Gastroesophageal sphincter (tissue), 4 donors: ENCODE measurements around the gene FLRT2. TPM values are rescaled to one million over a fixed set of nuclear protein-coding genes. Genes with fewer than 3 reads are reported as not detected.

ENCODE experiments used
- ATAC-seq: fragments of 150-250 bp; one replicate; pipeline ENCODE4 v1.9.1; 2016; ENCODE audit warnings: mild to moderate bottlenecking, moderate library complexity
- H3K27ac ChIP-seq, 4 donors: fragments of 200-600 bp; sonication (generic) in 3 of 4; 1 replicate in 3 of 4; 2 replicates in 1 of 4; pipeline ENCODE4 v1.5.1; 2016 to 2019
- H3K27me3 ChIP-seq: fragments of 200-600 bp; sonication (generic); one replicate; pipeline ENCODE4 v1.5.1; 2019
- H3K36me3 ChIP-seq, 2 donors: fragments of 200-600 bp; sonication (generic); one replicate each; pipeline ENCODE4 v1.5.1; 2019; ENCODE audit warnings: control low read depth in 1 of 2
- H3K4me1 ChIP-seq, 3 donors: fragments of 200-600 bp; sonication (generic); 1 replicate in 2 of 3; 2 replicates in 1 of 3; pipeline ENCODE4 v1.5.1; 2016 to 2019; ENCODE audit warnings: control low read depth in 2 of 3
- H3K4me3 ChIP-seq, 2 donors: fragments of 200-600 bp; sonication (generic); one replicate each; pipeline ENCODE4 v1.5.1; 2019; ENCODE audit warnings: mild to moderate bottlenecking in 1 of 2, moderate library complexity in 1 of 2
- H3K9me3 ChIP-seq, 3 donors: fragments of 200-600 bp; sonication (generic); one replicate each; pipeline ENCODE4 v1.5.1; 2017 to 2019; ENCODE audit warnings: control low read depth in 2 of 3
- EP300 ChIP-seq: sonication (generic); formaldehyde crosslinking; IDR thresholded peaks from one replicate; pipeline ENCODE4 v1.6.1; 2017; ENCODE audit warnings: antibody characterized with exemption, mild to moderate bottlenecking
- POLR2A ChIP-seq, 2 donors: fragments of 450-650 bp; IDR thresholded peaks; one replicate each; pipeline ENCODE4 v1.6.1; 2017; ENCODE audit warnings: antibody characterized with exemption in 2 of 2, mild to moderate bottlenecking in 2 of 2, moderate library complexity in 1 of 2
- POLR2AphosphoS5 ChIP-seq: sonication (generic); formaldehyde crosslinking; IDR thresholded peaks from one replicate; pipeline ENCODE4 v1.6.1; 2017; ENCODE audit warnings: antibody characterized with exemption
- WGBS, 2 donors: methylation state at CpG; one replicate each; pipeline ENCODE4 v1.1.5; 2018; ENCODE audit warnings: low coverage in 1 of 2; 5-methylcytosine and 5-hydroxymethylcytosine counted together
- total RNA-seq, 4 donors: library from RNA; depleted of rRNA; stranded (reverse); fragments of >200 nt; gene quantifications; one replicate each; pipeline ENCODE4 v1.1.0, GENCODE V29; 2016
- TF ChIP-seq, protein P1 (sequence below), 4 experiments: fragments of 200-600 bp in 2 of 4; fragments of 450-650 bp in 2 of 4; sonication (generic) in 1 of 4; IDR thresholded peaks; one replicate each; pipeline ENCODE4 v1.5.1; 2017 to 2019; ENCODE audit warnings: antibody characterized with exemption in 4 of 4, mild to moderate bottlenecking in 2 of 4, moderate library complexity in 2 of 4

FLRT2 gene
- total RNA-seq, 4 donors from 2014 or later = 9.2 to 30.8 (median 16.4) TPM

GRCh38 chr14:85487215-85487614 lies 42.7 kb upstream of the FLRT2 start:
- WGBS, 2 donors = 75 to 80% methylated on average over 2 to 4 of the region's 4 CpGs
- H3K27ac ChIP-seq = no peak overlapping the region
- no peak for ATAC-seq
- H3K4me1 ChIP-seq = no peaks in the 10 kb centered on the region
- no peaks in the 10 kb centered on the region for H3K36me3 ChIP-seq
- no peaks in the 10 kb centered on the region for H3K27me3 ChIP-seq
- no peaks in the 10 kb centered on the region for H3K9me3 ChIP-seq
- TF ChIP-seq POLR2A (IDR thresholded peaks at IDR 0.05) (no peak), POLR2AphosphoS5 (no peak), EP300 (no peak)
- TF ChIP-seq, protein P1, sequence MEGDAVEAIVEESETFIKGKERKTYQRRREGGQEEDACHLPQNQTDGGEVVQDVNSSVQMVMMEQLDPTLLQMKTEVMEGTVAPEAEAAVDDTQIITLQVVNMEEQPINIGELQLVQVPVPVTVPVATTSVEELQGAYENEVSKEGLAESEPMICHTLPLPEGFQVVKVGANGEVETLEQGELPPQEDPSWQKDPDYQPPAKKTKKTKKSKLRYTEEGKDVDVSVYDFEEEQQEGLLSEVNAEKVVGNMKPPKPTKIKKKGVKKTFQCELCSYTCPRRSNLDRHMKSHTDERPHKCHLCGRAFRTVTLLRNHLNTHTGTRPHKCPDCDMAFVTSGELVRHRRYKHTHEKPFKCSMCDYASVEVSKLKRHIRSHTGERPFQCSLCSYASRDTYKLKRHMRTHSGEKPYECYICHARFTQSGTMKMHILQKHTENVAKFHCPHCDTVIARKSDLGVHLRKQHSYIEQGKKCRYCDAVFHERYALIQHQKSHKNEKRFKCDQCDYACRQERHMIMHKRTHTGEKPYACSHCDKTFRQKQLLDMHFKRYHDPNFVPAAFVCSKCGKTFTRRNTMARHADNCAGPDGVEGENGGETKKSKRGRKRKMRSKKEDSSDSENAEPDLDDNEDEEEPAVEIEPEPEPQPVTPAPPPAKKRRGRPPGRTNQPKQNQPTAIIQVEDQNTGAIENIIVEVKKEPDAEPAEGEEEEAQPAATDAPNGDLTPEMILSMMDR (IDR thresholded peaks at IDR 0.05) = no peak
- no peak overlapping the region for H3K4me3 ChIP-seq

GRCh38 chr14:85501751-85502150 lies 28.2 kb upstream of the FLRT2 start:
- H3K27ac ChIP-seq = no peak overlapping the region
- no peak for TF ChIP-seq POLR2AphosphoS5
- no peak for TF ChIP-seq POLR2A (IDR thresholded peaks at IDR 0.05)
- TF ChIP-seq EP300 = no peak
- TF ChIP-seq, protein P1 (IDR thresholded peaks at IDR 0.05) = no peak
- no peaks in the 10 kb centered on the region for H3K36me3 ChIP-seq
- WGBS, 2 donors = 80 to 96% methylated on average over 1 of the region's 1 CpG
- no peaks in the 10 kb centered on the region for H3K9me3 ChIP-seq
- no peaks in the 10 kb centered on the region for H3K27me3 ChIP-seq
- no peak for ATAC-seq
- no peaks in the 10 kb centered on the region for H3K4me1 ChIP-seq
- no peak overlapping the region for H3K4me3 ChIP-seq

DNA sequence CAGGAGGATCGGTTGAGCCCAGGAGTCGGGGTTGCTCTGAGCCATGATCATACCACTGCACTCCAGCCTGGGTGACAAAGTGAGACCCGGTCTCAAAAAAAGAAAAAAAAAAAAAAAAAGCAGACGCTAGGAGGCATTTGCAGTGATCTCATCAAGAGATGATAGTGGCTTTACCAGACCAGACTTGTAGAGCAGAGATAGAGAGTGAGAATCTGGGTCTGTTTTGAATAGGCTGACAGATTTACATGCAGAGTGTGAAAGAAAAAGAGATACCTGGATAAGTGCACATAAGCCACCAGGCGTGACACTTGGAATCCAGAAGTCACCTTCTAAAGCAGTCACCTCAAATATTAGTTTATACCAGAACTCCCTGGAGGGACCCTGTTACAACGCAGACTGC lies 21.1 kb upstream of the FLRT2 start:
- TF ChIP-seq, protein P1 (IDR thresholded peaks at IDR 0.05) = no peak
- TF ChIP-seq POLR2AphosphoS5 (no peak), EP300 (no peak), POLR2A (IDR thresholded peaks at IDR 0.05) (no peak)
- WGBS, 2 donors = 87 to 100% methylated on average over 3 to 6 of the region's 6 CpGs
- Histone ChIP-seq H3K36me3 (no peaks in the 10 kb centered on the region), H3K9me3 (no peaks in the 10 kb centered on the region), H3K4me1 (no peaks in the 10 kb centered on the region), H3K4me3 (no peak overlapping the region), H3K27ac (no peak overlapping the region), H3K27me3 (no peaks in the 10 kb centered on the region)
- no peak for ATAC-seq

- Histone ChIP-seq H3K27me3 (no peaks in the 10 kb centered on the region), H3K36me3 (no peaks in the 10 kb centered on the region), H3K4me3 (no peak overlapping the region), H3K27ac (no peak overlapping the region), H3K9me3 (no peaks in the 10 kb centered on the region), H3K4me1 (no peaks in the 10 kb centered on the region)
- 25 to 29% methylated on average over 2 of the region's 2 CpGs for WGBS, 2 donors
- no peak for ATAC-seq
- TF ChIP-seq POLR2A (IDR thresholded peaks at IDR 0.05) (no peak), POLR2AphosphoS5 (no peak)
Observed at GRCh38 chr14:85512451-85512850, 17.5 kb upstream of the FLRT2 start.

DNA sequence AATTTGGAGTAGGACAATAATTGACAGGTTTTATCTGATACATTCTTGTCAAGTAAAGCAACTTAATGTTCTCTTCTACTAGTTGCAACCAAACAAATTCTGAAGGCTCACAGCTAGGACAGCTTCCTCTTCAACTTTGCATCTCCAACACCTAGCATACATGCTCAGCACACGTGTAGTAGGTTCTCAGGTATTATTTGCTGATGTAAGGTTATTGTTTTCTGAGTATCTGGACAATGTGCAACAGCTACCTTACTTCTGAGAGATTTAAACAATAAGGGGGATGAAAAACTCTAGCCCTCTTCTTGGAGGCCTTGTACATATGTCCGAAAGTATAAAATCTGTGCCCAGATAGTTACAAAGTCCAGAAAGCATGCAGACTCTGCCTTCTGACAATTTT lies 15.5 kb upstream of the FLRT2 start:
- Histone ChIP-seq H3K27ac (no peak overlapping the region), H3K9me3 (no peaks in the 10 kb centered on the region), H3K27me3 (no peaks in the 10 kb centered on the region), H3K36me3 (no peaks in the 10 kb centered on the region), H3K4me1 (no peaks in the 10 kb centered on the region), H3K4me3 (no peak overlapping the region)
- 91 to 100% methylated on average over 2 of the region's 2 CpGs for WGBS, 2 donors
- TF ChIP-seq POLR2A (IDR thresholded peaks at IDR 0.05) (no peak), EP300 (no peak), POLR2AphosphoS5 (no peak)
- TF ChIP-seq, protein P1 (IDR thresholded peaks at IDR 0.05) = no peak
- no peak for ATAC-seq
